Pulmonary artery endothelial cell (primary cell): ENCODE data around the gene IDE. TPM values are rescaled to one million over a fixed set of nuclear protein-coding genes. Genes with fewer than 3 reads are reported as not detected.
A peak's percentile ranks its signal among the peaks of the same experiment; 100 is the strongest.

Source experiments
- DNase-seq: peaks from one replicate; pipeline ENCODE4 v3.0.0-alpha.2; 2011; ENCODE audit warnings: low read depth, low spot score
- total RNA-seq: library from RNA; depleted of rRNA; stranded (reverse); fragments of >200 nt; gene quantifications from 2 replicates; pipeline ENCODE4 v1.2.3, GENCODE V29; 2014

Gene IDE
- total RNA-seq, 1 donor from 2014 or later: 27.6 TPM

DNA sequence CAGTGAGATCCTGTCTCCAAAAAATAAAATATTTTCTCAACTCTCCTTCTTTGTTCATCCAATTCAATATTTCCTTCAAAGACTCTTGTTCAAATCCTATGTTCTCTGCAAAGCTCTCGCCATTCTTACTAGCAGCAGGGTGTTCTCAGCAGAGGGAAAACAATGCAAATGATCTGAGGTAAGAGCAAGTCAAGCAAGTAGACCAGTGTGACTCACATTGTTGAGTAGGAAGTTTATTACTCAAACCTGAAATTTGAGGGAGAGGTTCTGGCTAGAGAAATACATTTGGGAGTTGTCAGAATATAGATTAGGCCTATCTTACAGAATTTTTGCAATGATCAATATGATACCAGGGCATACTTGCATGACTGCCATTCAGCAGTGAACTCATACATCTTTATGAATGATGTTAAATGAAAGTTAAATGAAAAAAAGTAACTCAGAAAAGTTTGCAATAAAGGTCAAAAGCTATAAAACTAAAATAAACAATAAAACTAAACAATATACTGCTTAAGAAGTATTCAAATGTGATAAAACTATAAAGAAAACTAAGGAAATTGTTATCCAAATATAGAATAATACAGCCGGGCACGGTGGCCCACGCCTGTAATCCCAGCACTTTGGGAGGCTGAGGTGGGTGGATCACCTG lies 5.8 kb downstream of the IDE start:
- DNase-seq: no peak

DNA sequence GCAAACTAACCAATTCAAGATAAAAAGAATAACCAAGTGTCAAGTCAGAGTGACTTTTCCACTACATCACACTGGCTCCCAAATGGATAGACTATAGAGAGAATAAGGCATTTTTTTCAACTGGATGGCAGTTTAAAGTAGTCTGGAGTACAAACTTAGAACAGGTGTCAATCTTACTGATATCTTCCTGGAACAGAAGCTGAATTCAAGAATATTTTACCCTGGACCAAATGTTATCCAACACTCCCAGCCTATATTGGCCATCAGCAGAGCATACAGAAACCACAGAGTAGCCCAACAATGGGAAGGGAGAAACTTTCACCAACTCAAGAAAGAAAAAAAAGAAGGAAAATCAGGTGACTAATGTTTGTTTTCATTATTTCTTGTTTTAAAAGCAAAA lies 11.5 kb downstream of the IDE start:
- DNase-seq: no peak

GRCh38 chr10:92559046-92559445 lies 14.8 kb downstream of the IDE start:
- no peak for DNase-seq

GRCh38 chr10:92553959-92554358 lies 19.9 kb downstream of the IDE start:
- no peak for DNase-seq

DNA sequence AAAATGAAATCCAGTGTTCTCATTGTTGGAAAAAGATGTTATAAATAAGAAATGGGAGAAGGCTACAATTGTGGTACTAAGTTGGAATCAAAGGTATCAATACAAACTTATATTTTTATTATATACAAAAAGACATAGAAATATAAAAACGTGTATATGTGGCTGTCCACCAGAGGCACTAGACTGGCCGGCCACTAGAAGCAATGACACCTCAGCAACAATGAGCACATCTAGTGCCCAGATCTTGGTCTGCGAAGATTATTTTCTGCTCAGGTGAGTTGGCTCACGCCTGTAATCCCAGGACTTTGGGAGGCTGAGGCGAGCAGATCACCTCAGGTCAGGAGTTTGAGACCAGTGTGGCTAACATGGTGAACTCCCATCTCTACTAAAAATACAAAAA lies 21.6 kb downstream of the IDE start:
- DNase-seq: no peak

DNA sequence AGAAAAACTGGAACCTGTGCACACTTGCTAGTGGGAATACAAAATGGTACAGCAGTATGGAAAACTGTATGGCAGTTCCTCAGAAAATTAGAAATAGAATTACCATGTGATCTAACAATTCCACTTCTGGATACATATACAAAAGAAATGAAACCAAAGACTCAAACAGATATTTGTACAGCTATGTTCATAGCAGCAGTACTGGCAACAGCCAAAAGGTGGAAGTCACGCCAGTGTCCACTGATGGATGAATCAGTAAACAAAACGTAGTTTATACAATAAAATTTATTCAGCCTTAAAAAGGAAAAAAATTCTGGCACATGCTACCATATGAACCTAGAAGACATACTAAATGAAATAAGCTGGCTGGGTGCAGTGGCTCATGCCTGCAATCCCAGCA lies 23.0 kb downstream of the IDE start:
- no peak for DNase-seq

DNA sequence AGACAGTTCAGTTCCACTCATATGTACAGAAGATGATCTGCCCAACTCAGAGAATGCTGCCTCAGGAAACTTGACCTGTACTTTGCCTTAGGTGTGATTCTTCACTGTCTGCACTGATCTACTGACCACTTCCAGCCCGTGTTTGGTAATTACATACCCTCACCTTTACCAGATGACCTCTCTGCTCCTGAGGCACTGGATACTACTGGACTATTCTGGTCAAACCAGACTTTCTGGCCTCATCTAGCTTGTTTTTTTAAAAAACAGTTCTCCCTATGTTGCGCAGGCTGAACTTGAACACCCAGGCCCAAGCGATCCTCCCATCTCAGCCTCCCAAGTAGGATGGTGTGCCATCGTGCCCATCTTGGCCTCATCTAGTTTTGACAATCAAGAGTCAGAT lies 26.2 kb downstream of the IDE start:
- DNase-seq: no peak

GRCh38 chr10:92545556-92545955 lies 28.3 kb downstream of the IDE start:
- DNase-seq: no peak

GRCh38 chr10:92544296-92544695 lies 29.6 kb downstream of the IDE start:
- no peak for DNase-seq

GRCh38 chr10:92542458-92542857 lies 31.4 kb downstream of the IDE start:
- DNase-seq: no peak

GRCh38 chr10:92541583-92541982 lies 32.3 kb downstream of the IDE start:
- no peak for DNase-seq

- DNase-seq: no peak
Observed at GRCh38 chr10:92538231-92538958, 35.5 kb downstream of the IDE start.

DNA sequence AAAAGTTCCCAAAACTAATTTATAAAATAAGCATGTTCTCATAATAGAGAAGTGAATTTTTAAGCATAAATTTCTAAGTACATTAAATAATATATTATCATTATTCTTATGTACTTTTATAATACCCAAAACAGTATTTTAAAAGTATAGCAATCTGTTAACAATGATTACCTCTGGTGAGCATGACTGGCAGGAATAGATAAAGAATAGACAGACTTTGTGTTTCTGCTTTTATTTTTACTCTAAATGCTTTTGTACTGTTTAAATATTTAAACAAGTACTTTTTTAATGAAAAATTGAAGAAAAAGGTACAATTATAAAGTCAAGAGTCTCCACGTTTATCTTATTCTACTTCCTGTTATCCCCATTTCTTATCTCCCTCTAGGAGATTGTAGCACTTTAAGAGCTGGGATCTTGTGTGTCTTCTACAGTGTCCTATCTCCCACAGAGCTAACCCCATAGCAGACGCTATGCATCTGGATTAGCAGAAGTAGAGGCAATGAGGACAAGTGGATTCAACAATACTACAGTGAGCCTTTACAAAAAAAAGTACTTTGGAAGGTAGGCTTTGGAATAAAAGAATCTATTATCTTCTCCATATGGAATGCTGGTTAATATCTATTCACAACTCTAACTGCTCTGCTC lies 42.9 kb downstream of the IDE start:
- no peak for DNase-seq

DNA sequence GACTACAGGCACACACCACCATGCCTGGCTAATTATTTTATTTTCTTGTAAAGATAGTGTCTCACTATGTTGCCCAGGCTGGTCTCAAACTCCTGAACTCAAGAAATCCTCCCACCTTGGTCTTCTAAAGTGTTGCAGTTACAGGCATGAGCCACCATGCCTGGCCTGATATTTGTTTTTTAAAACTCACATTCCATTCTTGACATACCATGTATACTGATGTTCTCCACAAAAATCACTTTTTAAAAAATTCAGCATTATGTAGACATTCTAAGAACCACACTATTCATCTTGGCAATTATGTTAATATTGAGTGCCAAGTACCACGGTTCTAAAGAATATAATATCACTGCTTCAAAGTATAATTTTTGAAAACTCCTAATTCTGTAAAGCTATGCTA lies 43.5 kb downstream of the IDE start:
- no peak for DNase-seq

- no peak for DNase-seq
Observed at GRCh38 chr10:92527716-92528115, 46.2 kb downstream of the IDE start.

DNA sequence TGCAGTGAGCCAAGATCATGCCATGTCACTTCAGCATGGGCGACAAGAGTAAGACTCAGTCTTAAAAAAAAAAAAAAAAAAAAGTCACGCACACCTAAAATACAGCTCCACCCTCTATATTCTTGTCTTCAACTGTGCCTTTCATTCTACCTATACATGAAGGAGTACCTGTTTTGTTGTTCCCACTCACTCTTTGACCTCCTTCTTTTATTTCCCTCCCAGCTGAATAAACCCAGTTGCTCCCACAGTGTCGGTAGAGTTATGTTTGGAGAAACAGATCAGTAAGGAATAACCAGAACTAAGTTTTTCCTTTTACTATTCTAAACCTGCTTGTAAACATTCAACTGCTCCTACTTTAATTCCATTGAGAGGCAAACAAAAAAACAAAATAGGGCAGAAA lies 50.3 kb downstream of the IDE start:
- DNase-seq: no peak

- peak; percentile 50 for DNase-seq
Observed at GRCh38 chr10:92517034-92517655, 56.7 kb downstream of the IDE start.

GRCh38 chr10:92508866-92509265 lies 65.0 kb downstream of the IDE start:
- DNase-seq: no peak

DNA sequence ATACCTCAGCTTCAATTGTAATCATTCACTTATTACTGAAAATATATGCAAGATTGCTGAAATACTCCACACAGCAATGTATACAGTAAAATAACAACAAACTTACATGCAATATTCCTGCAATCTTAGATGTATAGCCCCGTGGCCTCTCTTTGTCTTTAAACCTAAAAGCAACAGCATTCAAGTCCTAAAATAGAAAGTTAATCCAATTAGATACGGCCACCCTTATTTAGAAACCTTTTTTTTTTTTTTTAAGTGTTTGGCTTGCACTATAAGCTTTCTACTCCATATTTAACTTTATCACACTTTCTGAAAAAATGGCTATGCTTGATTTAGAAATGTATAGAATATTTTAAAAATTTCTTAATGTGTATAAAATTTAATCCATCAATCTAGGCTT lies 67.6 kb downstream of the IDE start:
- DNase-seq: no peak

DNA sequence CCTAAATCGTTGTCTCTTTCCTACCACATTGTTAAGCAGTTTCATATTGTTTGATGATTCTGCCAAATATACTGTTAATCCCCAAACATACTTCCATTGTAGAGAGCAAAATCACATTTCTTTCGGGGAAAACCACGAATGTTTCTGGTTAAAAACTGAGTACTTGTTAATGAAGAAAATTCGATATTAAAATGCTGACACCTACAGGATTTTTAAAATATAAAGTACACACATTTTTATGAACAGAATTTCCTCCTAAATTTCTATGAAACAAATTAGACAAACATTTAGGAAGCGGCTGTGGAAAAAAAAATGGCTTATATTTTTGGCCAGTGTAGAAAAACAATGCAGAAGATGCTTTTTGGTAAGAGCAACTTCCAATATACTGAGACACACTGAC lies 68.8 kb downstream of the IDE start:
- no peak for DNase-seq

DNA sequence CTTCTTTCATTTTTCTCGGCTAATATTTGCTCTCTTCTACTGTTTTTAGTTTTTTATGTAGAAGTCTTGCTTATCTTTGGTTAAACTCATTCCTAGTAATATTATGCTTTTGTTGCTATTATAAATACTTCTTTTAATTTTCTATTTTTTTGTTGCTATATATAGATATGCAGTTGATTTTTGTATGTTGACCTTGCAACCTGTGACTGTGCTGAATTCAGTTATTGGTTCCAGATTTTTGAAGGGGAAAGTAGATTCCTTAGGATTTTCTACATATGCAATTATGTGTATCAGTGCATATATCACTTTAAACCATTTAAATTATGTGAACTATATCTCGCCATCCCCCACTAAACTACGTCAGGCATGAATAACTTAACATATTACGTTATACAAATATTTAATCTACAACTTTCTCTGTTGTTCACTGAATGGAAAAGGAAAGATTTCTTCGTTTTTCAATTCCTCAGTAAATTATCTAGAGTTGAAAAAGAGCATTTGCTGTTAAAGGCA lies 71.5 kb downstream of the IDE start:
- no peak for DNase-seq

- DNase-seq: no peak
Observed at GRCh38 chr10:92493362-92493761, 80.5 kb downstream of the IDE start.
